Keratinocyte (primary cell): ENCODE results near the gene ABCA10. TPM values are rescaled to one million over a fixed set of nuclear protein-coding genes. Genes with fewer than 3 reads are reported as not detected.

Experiments
- DNase-seq: peaks from one replicate; pipeline ENCODE4 v3.0.0-alpha.2; 2011; ENCODE audit warnings: low read depth, missing footprints, low spot score
- FAIRE-seq: peaks from 2 replicates; lab custom pipeline; 2011; peaks lifted over from hg19 to GRCh38; lab: Jason Lieb, UNC
- H2AFZ ChIP-seq: 2 replicates; pipeline ENCODE4 v1.6.0; 2012; ENCODE audit warnings: low read length, control low read depth, inconsistent platforms; ENCODE audit not compliant: control insufficient read depth
- H3K27ac ChIP-seq: 2 replicates; pipeline ENCODE4 v1.5.1; 2011; ENCODE audit warnings: low read length; ENCODE audit not compliant: control insufficient read depth, insufficient read depth
- H3K27me3 ChIP-seq: 3 replicates; pipeline ENCODE4 v1.6.0; 2011; ENCODE audit warnings: low read length; ENCODE audit not compliant: control insufficient read depth, insufficient read depth; ENCODE audit errors: extremely low read depth
- H3K36me3 ChIP-seq, 2 experiments: 2 replicates in 1 of 2; 3 replicates in 1 of 2; pipeline ENCODE4 v1.5.1; 2011; ENCODE audit warnings: low read length in 2 of 2, mild to moderate bottlenecking in 1 of 2; ENCODE audit not compliant: control insufficient read depth in 2 of 2, insufficient read depth in 2 of 2; ENCODE audit errors: extremely low read depth in 1 of 2
- H3K4me1 ChIP-seq: 3 replicates; pipeline ENCODE4 v1.5.1; 2011; ENCODE audit warnings: low read length; ENCODE audit not compliant: control insufficient read depth, insufficient read depth; ENCODE audit errors: extremely low read depth
- H3K4me2 ChIP-seq: 3 replicates; pipeline ENCODE4 v1.6.0; 2011; ENCODE audit warnings: low read depth, low read length; ENCODE audit not compliant: control insufficient read depth, insufficient read depth; ENCODE audit errors: extremely low read depth
- H3K4me3 ChIP-seq, 3 experiments: fragments of 200-600 bp in 1 of 3; sonication (generic) in 1 of 3; 2 replicates in 2 of 3; 3 replicates in 1 of 3; pipeline ENCODE4 v1.5.1; 2011 to 2016; ENCODE audit warnings: low read length in 3 of 3, mild to moderate bottlenecking in 3 of 3, control low read depth in 2 of 3, inconsistent platforms in 1 of 3, low read depth in 1 of 3, mixed read lengths in 1 of 3, mixed run types in 1 of 3, moderate library complexity in 1 of 3; ENCODE audit not compliant: control insufficient read depth in 2 of 3, insufficient read depth in 2 of 3; ENCODE audit errors: extremely low read depth in 1 of 3
- H3K79me2 ChIP-seq: 2 replicates; pipeline ENCODE4 v1.6.0; 2012; ENCODE audit warnings: low read length; ENCODE audit not compliant: control insufficient read depth, insufficient read depth
- H3K9ac ChIP-seq: 3 replicates; pipeline ENCODE4 v1.6.0; 2011; ENCODE audit warnings: low read length; ENCODE audit not compliant: control insufficient read depth, insufficient read depth; ENCODE audit errors: extremely low read depth
- H3K9me1 ChIP-seq: 3 replicates; pipeline ENCODE4 v1.6.0; 2011; ENCODE audit warnings: low read length; ENCODE audit not compliant: control insufficient read depth, insufficient read depth; ENCODE audit errors: extremely low read depth
- H3K9me3 ChIP-seq: 2 replicates; pipeline ENCODE4 v1.5.1; 2012; ENCODE audit warnings: low read depth, low read length; ENCODE audit not compliant: control insufficient read depth
- H4K20me1 ChIP-seq: 3 replicates; pipeline ENCODE4 v1.6.0; 2011; ENCODE audit warnings: low read length; ENCODE audit not compliant: control insufficient read depth, insufficient read depth; ENCODE audit errors: extremely low read depth
- CTCF ChIP-seq, 3 experiments: IDR thresholded peaks in 1 of 3; conservative IDR thresholded peaks in 1 of 3; optimal IDR thresholded peaks in 1 of 3; 2 replicates in 2 of 3; 3 replicates in 1 of 3; pipeline versions ENCODE3 to v1.5.1; 2011; ENCODE audit warnings: low read length in 3 of 3, mild to moderate bottlenecking in 3 of 3, moderate library complexity in 2 of 3, control low read depth in 1 of 3, inconsistent platforms in 1 of 3; ENCODE audit not compliant: insufficient read depth in 2 of 3; ENCODE audit errors: extremely low read depth in 1 of 3
- EZH2 ChIP-seq: IDR thresholded peaks from one replicate; pipeline ENCODE4 v1.6.1; 2012; ENCODE audit warnings: inconsistent platforms, mild to moderate bottlenecking, low read length, moderate library complexity
- dilution Hi-C: fragments of 300-500 bp; cut with MboI; formaldehyde crosslinking; loops from one replicate; pipeline ENCODE4 v1.7.0; 2020; ENCODE audit warnings: low sequenced_read_pairs; ENCODE audit not compliant: extremely low pct_ligation_motif_present
- polyA plus RNA-seq, 5 experiments: library from polyadenylated mRNA; depleted of rRNA in 3 of 5; stranded (reverse) in 3 of 5; stranded (forward) in 1 of 5; unstranded in 1 of 5; fragments of >200 nt; gene quantifications; 1 replicate in 1 of 5; 2 replicates in 3 of 5; 3 replicates in 1 of 5; pipeline versions ENCODE4 v1.2.1 to v1.2.3, GENCODE V29; 2011 to 2012; ENCODE audit warnings: missing spikeins in 2 of 5, low read depth in 1 of 5, low replicate concordance in 1 of 5

ABCA10 gene
- polyA plus RNA-seq, 1 donor (not counting 4 experiments of a cell fraction or from before 2014, with no cell fraction given): 0.46 TPM

- no peak for FAIRE-seq
- DNase-seq: no peak
- Histone ChIP-seq H4K20me1 (no peaks in the 10 kb centered on the region), H3K4me2 (no peak overlapping the region), H3K4me1 (peaks cover 5% of the 10 kb centered on the region), H3K79me2 (no peaks in the 10 kb centered on the region), H3K36me3 (no peaks in the 10 kb centered on the region), H3K27ac (no peak overlapping the region), H3K4me3 (no peak overlapping the region), H2AFZ (no peak overlapping the region), H3K9ac (no peak overlapping the region), H3K27me3 (no peaks in the 10 kb centered on the region), H3K9me1 (no peaks in the 10 kb centered on the region), H3K9me3 (no peaks in the 10 kb centered on the region)
- TF ChIP-seq EZH2 (no peak), CTCF (optimal IDR thresholded peaks at IDR 0.05 in 1 of 3, IDR thresholded peaks at IDR 0.05 in 1 of 3, conservative IDR thresholded peaks at IDR 0.05 in 1 of 3; ENCODE audit: extremely low read depth in 1 of 3, insufficient read depth in 2 of 3, low read length in 3 of 3) (no peak)
- dilution Hi-C loops: no loop called here
Observed at GRCh38 chr17:69220098-69220497, 8.5 kb downstream of the ABCA10 start.

GRCh38 chr17:69218986-69219385 is 9.6 kb downstream of the ABCA10 start:
- TF ChIP-seq CTCF (optimal IDR thresholded peaks at IDR 0.05 in 1 of 3, IDR thresholded peaks at IDR 0.05 in 1 of 3, conservative IDR thresholded peaks at IDR 0.05 in 1 of 3; ENCODE audit: extremely low read depth in 1 of 3, insufficient read depth in 2 of 3, low read length in 3 of 3) (no peak), EZH2 (no peak)
- Histone ChIP-seq H3K4me2 (peak overlapping the region; percentile 20), H3K4me1 (peaks cover 5% of the 10 kb centered on the region), H3K4me3 (no peak overlapping the region), H3K27ac (no peak overlapping the region), H3K79me2 (no peaks in the 10 kb centered on the region), H3K9me3 (no peaks in the 10 kb centered on the region), H3K9ac (no peak overlapping the region), H2AFZ (peak overlapping the region; percentile 14), H4K20me1 (no peaks in the 10 kb centered on the region), H3K9me1 (no peaks in the 10 kb centered on the region), H3K36me3 (no peaks in the 10 kb centered on the region), H3K27me3 (no peaks in the 10 kb centered on the region)
- FAIRE-seq (peak; percentile 55), DNase-seq (peak; percentile 7)
- dilution Hi-C loops: no loop called here
